Body of pancreas (tissue), 4 donors: ENCODE results near the gene NTSR2.

Experiments
- CTCF ChIP-seq, 7 experiments: fragments of 450-650 bp in 4 of 7; fragments of 200-600 bp in 3 of 7; sonication (generic) in 3 of 7; IDR thresholded peaks; one replicate each; pipeline ENCODE4 v1.5.1; 2016 to 2019; ENCODE audit warnings: antibody characterized with exemption in 7 of 7
- POLR2A ChIP-seq, 3 donors: fragments of 450-650 bp; IDR thresholded peaks; one replicate each; pipeline ENCODE4 v1.6.1; 2016; ENCODE audit warnings: antibody characterized with exemption in 3 of 3, mild to moderate bottlenecking in 2 of 3

- TF ChIP-seq POLR2A (IDR thresholded peaks at IDR 0.05): no peak
- no peak for TF ChIP-seq CTCF (IDR thresholded peaks at IDR 0.05)
These were observed 31.2 kb upstream of the NTSR2 start for GRCh38 chr2:11701206-11701605.
